ENCODE results near the gene MDH1. TPM values are rescaled to one million over a fixed set of nuclear protein-coding genes. Genes with fewer than 3 reads are reported as not detected.
"Not testable (repeated sequence)": the region's sequence is repeated elsewhere in the genome, so short reads cannot be mapped to it uniquely, and the experiment has no call there.

Gene MDH1
- 100 to 1,000 TPM; 235 to 241 TPM for total RNA-seq

DNA sequence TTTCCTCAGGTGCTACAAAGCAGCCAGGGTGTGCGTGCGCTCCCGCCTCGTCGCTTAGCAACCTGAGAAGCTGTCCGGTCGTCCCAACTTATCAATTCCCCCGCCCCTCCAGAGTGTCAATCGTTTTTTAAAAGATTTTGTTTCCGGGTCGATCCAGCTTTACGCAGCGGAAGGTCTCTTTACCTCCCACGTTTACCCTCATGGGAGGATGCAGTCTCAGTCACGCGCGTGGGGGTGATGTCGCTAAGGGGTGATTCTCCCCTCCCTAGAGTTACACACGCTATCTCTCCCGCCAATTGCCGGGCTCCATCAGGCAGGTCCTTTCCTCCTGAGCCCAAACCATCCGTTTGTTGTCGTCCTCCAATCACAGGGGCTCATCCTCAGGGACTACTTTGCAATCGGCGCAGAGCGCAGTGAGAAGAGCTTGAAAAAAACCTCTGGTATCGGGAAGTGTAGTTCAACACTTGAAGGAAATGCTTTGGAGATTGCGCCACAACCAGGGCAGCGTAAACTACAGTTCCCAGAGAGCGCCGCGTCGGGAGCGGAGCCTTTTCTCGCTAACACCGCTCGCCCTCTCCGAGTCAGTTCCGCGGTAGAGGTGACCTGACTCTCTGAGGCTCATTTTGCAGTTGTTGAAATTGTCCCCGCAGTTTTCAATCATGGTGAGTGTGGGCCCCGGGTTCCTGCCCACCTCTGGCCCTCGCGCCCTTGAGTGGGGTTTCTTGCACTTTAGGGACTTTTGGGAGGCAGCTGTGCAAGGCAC lies at the start of gene MDH1, which contains the start of gene WDPCP:
Gene MDH1, plus strand, starts transcription at position 579 of the 763 bp plus-strand sequence. Its CDS starts 81 bp downstream, at position 660.
Gene WDPCP, minus strand, starts transcription at position 93 of the 763 bp plus-strand sequence. CDS start 206 bp downstream, outside the sequence.
- Mint-ChIP-seq H3K9me3 (no peaks in the 10 kb centered on the region), H3K27me3 (no peaks in the 10 kb centered on the region), H3K4me1 (peaks cover 38% of the 10 kb centered on the region), H3K27ac (peak within 1 kb of the TSS; percentile 96), H3K36me3 (peaks cover 20% of the 10 kb centered on the region), H3K4me3 (peak within 1 kb of the TSS; percentile 98)
- DNase-seq = peak; percentile 91

DNA sequence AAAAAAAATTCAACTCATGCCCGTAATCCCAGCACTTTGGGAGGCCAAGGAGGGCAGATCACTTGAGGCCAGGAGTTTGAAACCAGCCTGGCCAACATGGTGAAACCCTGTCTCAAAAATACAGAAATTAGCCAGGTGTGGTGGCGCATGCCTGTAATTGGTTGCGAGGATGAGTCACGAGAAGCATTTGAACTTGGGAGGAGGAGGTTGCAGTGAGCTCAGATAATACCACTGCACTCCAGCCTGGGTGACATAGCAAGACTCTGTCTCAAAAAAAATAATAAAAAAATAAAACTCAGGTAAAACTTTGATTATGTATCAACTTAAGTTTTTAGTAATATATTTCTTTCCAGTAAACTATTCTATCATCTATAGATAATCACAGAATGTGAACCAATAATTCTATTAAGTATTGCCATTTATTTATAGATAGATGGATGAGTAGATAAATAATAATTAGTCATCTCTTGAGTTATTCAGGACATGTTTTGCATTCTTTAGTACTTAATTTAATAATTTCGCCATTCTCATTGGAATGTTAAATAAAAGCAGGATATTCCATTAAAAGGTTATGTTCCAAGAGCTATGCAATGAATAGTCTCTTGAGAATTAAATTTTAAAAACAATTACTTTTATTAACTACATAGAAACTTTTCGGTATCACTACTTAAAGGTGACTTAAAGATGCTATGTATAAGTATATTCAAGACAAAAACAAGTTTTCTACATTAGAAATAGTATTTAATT lies 49.2 kb upstream of the MDH1 start:
- Mint-ChIP-seq H3K4me1 (peaks cover 3% of the 10 kb centered on the region), H3K27ac (no peak overlapping the region), H3K9me3 (peaks cover 4% of the 10 kb centered on the region), H3K27me3 (no peaks in the 10 kb centered on the region), H3K4me3 (no peak overlapping the region), H3K36me3 (peaks cover 11% of the 10 kb centered on the region)
- no peak for DNase-seq

GRCh38 chr2:63544017-63544627 lies 44.6 kb upstream of the MDH1 start:
- Mint-ChIP-seq H3K36me3 (peaks cover 7% of the 10 kb centered on the region), H3K4me1 (peaks cover 3% of the 10 kb centered on the region), H3K27me3 (no peaks in the 10 kb centered on the region), H3K4me3 (no peak overlapping the region), H3K9me3 (peaks cover 7% of the 10 kb centered on the region), H3K27ac (no peak overlapping the region)
- no peak for DNase-seq

GRCh38 chr2:63545023-63545422 lies 43.7 kb upstream of the MDH1 start:
- no peak for DNase-seq
- no peak overlapping the region for H3K27ac Mint-ChIP-seq
- no peak overlapping the region for H3K4me3 Mint-ChIP-seq
- no peaks in the 10 kb centered on the region for H3K27me3 Mint-ChIP-seq
- peaks cover 7% of the 10 kb centered on the region for H3K36me3 Mint-ChIP-seq
- H3K9me3 Mint-ChIP-seq = peaks cover 9% of the 10 kb centered on the region
- peaks cover 3% of the 10 kb centered on the region for H3K4me1 Mint-ChIP-seq

- no peak for DNase-seq
- H3K36me3 Mint-ChIP-seq = peaks cover 28% of the 10 kb centered on the region
- H3K4me3 Mint-ChIP-seq = no peak overlapping the region
Measured at GRCh38 chr2:63553049-63553448, 35.7 kb upstream of the MDH1 start.

GRCh38 chr2:63555299-63555698 lies 33.5 kb upstream of the MDH1 start:
- H3K4me3 Mint-ChIP-seq = no peak overlapping the region
- peaks cover 45% of the 10 kb centered on the region for H3K36me3 Mint-ChIP-seq
- DNase-seq = no peak
- H3K9me3 Mint-ChIP-seq = peaks cover 33% of the 10 kb centered on the region
- peaks cover 8% of the 10 kb centered on the region for H3K4me1 Mint-ChIP-seq
- H3K27ac Mint-ChIP-seq = no peak overlapping the region
- H3K27me3 Mint-ChIP-seq = no peaks in the 10 kb centered on the region

More at GRCh38 chr2:63553049-63553448, 35.7 kb upstream of the MDH1 start:
- Mint-ChIP-seq H3K27ac (no peak overlapping the region), H3K9me3 (peaks cover 19% of the 10 kb centered on the region), H3K27me3 (no peaks in the 10 kb centered on the region), H3K4me1 (peaks cover 11% of the 10 kb centered on the region)

- DNase-seq = no peak
- Mint-ChIP-seq H3K4me3 (no peak overlapping the region), H3K4me1 (peaks cover 7% of the 10 kb centered on the region), H3K27me3 (no peaks in the 10 kb centered on the region), H3K9me3 (peaks cover 37% of the 10 kb centered on the region), H3K36me3 (peaks cover 52% of the 10 kb centered on the region), H3K27ac (no peak overlapping the region)
Measured at GRCh38 chr2:63555931-63556330, 32.8 kb upstream of the MDH1 start.

- not testable (repeated sequence) for H3K4me1 Mint-ChIP-seq, DNase-seq, H3K27me3 Mint-ChIP-seq, H3K4me3 Mint-ChIP-seq
- Mint-ChIP-seq H3K36me3 (peaks cover 60% of the 10 kb centered on the region), H3K9me3 (peaks cover 40% of the 10 kb centered on the region), H3K27ac (peak overlapping the region; percentile 14)
Measured at GRCh38 chr2:63557819-63558218, 30.9 kb upstream of the MDH1 start.

- Mint-ChIP-seq H3K9me3 (peaks cover 40% of the 10 kb centered on the region), H3K36me3 (peaks cover 62% of the 10 kb centered on the region)
- not testable (repeated sequence) for H3K27ac Mint-ChIP-seq, DNase-seq, H3K4me1 Mint-ChIP-seq, H3K27me3 Mint-ChIP-seq, H3K4me3 Mint-ChIP-seq
Measured at GRCh38 chr2:63558922-63559321, 29.8 kb upstream of the MDH1 start.

DNA sequence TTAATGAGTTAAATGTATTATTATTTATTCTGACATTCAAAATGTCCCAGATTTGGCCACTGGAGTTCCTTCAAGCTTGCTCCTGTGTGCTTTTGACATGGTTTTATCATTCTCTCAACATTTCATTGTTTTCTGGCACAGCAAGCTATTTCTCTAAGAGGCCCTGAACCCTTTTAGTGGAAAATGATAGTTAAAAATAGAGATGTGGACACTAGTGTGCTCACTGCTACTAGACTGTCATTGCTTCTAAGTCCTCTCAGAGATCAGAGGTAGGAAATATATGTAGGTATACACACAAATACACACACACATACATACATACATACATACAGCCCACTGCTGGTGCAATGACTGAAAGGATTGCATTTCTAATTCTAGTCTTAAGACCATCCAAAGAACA lies 26.0 kb upstream of the MDH1 start:
- H3K27ac Mint-ChIP-seq = no peak overlapping the region
- H3K4me1 Mint-ChIP-seq = peaks cover 3% of the 10 kb centered on the region
- DNase-seq = no peak
- peaks cover 57% of the 10 kb centered on the region for H3K36me3 Mint-ChIP-seq
- peaks cover 41% of the 10 kb centered on the region for H3K9me3 Mint-ChIP-seq
- H3K27me3 Mint-ChIP-seq = no peaks in the 10 kb centered on the region
- H3K4me3 Mint-ChIP-seq = no peak overlapping the region

DNA sequence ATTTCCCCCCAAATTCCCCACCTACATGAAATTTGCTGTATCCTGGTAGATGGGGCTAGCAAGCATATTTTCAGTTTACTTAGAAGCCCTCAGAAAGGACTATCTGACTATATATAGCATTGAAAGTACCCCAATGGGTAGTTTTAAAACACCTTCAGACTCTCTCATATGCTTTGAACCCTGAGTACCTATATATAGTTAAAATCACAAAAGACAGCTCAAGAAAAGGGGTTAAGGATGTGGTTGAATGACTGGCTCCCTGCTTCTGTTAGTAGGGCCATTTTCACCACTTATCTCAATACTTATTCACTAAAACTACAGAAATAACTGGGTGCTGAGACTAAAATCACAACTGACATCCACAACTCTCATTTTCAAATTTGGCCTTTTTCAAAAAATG lies 19.0 kb upstream of the MDH1 start:
- Mint-ChIP-seq H3K27me3 (no peaks in the 10 kb centered on the region), H3K27ac (no peak overlapping the region), H3K4me3 (no peak overlapping the region), H3K9me3 (peaks cover 32% of the 10 kb centered on the region), H3K36me3 (peaks cover 55% of the 10 kb centered on the region), H3K4me1 (no peaks in the 10 kb centered on the region)
- DNase-seq = no peak

DNA sequence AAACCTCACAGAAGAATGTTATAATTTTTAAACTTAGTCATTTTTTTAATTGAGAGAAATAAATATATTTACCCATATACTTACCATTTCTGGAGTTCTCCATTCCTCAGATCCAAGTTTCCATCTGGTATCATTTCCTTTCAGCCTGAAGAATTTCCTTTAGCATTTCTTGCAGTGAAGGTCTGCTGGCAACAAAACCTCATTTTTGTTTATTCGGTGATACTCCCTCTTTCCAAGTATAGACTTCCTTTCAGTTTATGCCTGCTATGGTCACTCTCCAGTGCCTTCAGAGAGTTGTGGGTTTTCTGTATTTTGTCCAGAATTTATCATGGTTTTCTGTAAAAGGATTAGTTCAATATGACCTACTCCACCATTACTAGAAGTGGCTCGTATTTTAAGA lies 17.5 kb upstream of the MDH1 start:
- Mint-ChIP-seq H3K9me3 (peaks cover 29% of the 10 kb centered on the region), H3K4me1 (no peaks in the 10 kb centered on the region), H3K27me3 (no peaks in the 10 kb centered on the region), H3K27ac (no peak overlapping the region), H3K36me3 (peaks cover 47% of the 10 kb centered on the region), H3K4me3 (no peak overlapping the region)
- DNase-seq = no peak

GRCh38 chr2:63572001-63572400 lies 16.8 kb upstream of the MDH1 start:
- DNase-seq = no peak
- peaks cover 42% of the 10 kb centered on the region for H3K36me3 Mint-ChIP-seq
- H3K27ac Mint-ChIP-seq = no peak overlapping the region
- no peaks in the 10 kb centered on the region for H3K27me3 Mint-ChIP-seq
- no peaks in the 10 kb centered on the region for H3K4me1 Mint-ChIP-seq
- H3K9me3 Mint-ChIP-seq = peaks cover 26% of the 10 kb centered on the region
- H3K4me3 Mint-ChIP-seq = no peak overlapping the region

DNA sequence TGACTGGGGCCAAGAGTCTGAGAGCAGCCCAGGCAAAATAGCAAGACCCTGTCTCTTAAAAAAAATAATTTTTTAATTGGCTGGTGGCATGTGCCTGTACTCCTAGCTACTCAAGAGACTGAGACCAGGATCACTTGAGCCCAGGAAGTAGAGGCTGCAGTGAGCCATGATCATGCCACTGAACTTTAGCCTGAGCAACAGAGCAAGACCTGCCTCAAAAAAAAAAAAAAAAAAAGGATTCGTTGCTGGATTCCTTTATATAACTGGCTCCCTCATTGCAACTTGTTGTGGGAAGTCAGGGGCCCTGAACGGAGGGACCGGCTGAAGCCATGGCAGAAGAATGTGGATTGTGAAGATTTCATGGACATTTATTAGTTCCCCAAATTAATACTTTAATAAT lies 15.7 kb upstream of the MDH1 start:
- not testable (repeated sequence) for H3K4me1 Mint-ChIP-seq, H3K27me3 Mint-ChIP-seq, DNase-seq, H3K27ac Mint-ChIP-seq, H3K4me3 Mint-ChIP-seq
- Mint-ChIP-seq H3K36me3 (peaks cover 34% of the 10 kb centered on the region), H3K9me3 (peaks cover 19% of the 10 kb centered on the region)

GRCh38 chr2:63573726-63574345 lies 14.9 kb upstream of the MDH1 start:
- H3K4me3 Mint-ChIP-seq, H3K27ac Mint-ChIP-seq, H3K27me3 Mint-ChIP-seq, H3K4me1 Mint-ChIP-seq, DNase-seq: not testable (repeated sequence)
- peaks cover 15% of the 10 kb centered on the region for H3K9me3 Mint-ChIP-seq
- H3K36me3 Mint-ChIP-seq = peaks cover 26% of the 10 kb centered on the region
